Fibroblast of skin of right biceps (primary cell): ENCODE data around the gene KCNJ16.

Experiments used
- DNase-seq: peaks from one replicate; pipeline ENCODE4 v3.0.0-alpha.2; 2013

KCNJ16 gene

DNA sequence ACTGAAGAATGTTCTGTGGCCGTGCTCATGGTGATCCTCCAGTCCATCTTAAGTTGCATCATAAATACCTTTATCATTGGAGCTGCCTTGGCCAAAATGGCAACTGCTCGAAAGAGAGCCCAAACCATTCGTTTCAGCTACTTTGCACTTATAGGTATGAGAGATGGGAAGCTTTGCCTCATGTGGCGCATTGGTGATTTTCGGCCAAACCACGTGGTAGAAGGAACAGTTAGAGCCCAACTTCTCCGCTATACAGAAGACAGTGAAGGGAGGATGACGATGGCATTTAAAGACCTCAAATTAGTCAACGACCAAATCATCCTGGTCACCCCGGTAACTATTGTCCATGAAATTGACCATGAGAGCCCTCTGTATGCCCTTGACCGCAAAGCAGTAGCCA lies 57.5 kb downstream of the KCNJ16 start:
- DNase-seq, result no peak

GRCh38 chr17:70134042-70134441 lies 59.0 kb downstream of the KCNJ16 start:
- DNase-seq, result no peak

- DNase-seq, result no peak
Measured at GRCh38 chr17:70134777-70135176, 59.8 kb downstream of the KCNJ16 start.

- DNase-seq, result no peak
Measured at GRCh38 chr17:70136131-70136530, 61.1 kb downstream of the KCNJ16 start.

DNA sequence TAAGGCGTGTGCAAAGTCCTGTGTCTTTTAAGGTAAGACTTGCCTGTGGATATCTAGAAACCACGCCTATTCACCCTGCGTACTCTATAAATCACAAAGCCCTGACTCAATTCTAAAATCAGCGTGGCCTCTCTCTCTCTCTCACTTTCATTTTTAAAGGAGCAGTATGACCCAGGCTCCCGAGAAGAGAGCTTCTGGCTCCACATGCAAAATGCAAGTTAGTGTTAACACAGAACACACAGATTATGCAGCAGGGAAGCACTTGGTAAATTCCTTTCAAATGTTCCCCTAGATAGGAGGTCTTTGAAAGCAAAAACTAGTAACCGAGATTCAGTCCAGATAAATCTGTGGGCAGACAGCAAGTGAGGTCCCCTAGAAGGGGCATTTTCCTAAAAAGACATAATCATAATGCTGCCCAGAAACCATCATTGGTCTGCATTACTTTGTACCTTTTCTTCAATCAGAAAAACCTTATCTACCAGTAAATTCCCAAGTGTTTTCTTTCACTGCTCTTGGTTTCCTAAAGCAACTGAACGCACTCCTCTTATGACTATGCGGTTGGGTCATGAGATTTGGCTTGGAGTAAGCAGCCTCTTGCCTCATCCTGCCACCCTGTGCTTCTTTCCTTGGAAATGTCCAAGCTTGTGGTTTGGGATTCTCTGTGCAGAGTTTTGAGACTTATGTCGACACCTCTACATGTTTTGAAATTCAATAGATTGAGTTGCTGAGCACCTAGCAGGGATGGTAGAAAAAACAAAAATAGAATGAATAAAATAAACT lies 62.6 kb downstream of the KCNJ16 start:
- peak; percentile 79 for DNase-seq

- peak; percentile 71 for DNase-seq
Measured at GRCh38 chr17:70138291-70138865, 63.4 kb downstream of the KCNJ16 start.

DNA sequence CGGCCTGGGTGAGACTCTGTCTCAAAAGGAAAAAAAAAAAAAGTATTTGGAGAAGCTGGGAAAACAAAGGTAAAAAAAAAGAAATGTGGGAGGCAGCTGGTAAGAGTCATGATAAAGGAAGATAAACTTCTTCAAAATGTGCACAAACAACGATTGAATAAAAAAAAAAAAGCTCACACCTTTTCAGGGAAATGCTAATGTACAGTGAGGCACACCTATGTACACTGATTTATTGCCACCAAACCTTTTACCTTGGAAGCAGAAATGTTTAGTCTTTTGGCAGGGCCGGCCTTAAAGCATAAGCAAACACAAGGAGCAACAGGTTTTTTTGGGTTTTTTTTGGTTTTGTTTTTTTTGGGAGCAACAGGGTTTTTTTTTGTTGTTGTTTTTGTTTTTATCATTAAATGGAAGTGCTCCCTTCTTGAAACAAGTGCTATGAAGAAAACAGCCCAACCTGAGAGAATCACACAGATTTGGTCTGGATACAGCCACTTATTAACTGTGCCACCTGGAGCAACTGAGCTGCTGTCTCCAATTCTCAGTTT lies 64.5 kb downstream of the KCNJ16 start:
- DNase-seq, result no peak

GRCh38 chr17:70144260-70144846 lies 69.3 kb downstream of the KCNJ16 start:
- DNase-seq, result peak; percentile 28

- DNase-seq, result no peak
Measured at GRCh38 chr17:70153210-70153609, 78.2 kb downstream of the KCNJ16 start.

GRCh38 chr17:70157151-70157550 lies 82.1 kb downstream of the KCNJ16 start:
- DNase-seq, result no peak

GRCh38 chr17:70158180-70158579 lies 83.2 kb downstream of the KCNJ16 start:
- no peak for DNase-seq

DNA sequence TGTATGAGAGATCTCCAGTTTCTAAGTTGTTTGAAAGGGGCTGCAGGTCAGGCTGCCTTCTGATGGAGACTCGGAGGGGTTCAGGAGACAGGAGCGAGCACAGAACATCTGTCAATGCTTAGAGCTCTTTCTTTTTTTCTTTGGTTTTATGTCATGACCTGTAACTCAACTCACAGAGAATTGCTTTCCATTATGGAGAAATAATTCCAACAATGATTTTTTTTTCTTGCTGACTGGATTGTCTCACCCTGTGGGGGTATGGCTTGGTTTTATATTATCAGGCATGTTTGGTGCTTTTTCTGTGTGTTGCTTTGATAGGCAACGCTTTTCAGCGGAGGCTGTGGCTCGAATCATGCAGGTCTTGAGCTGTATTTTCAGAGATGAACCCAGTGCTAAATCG lies 83.6 kb downstream of the KCNJ16 start:
- DNase-seq, result no peak

- DNase-seq, result no peak
Measured at GRCh38 chr17:70159980-70160379, 85.0 kb downstream of the KCNJ16 start.

GRCh38 chr17:70161519-70161918 lies 86.5 kb downstream of the KCNJ16 start:
- DNase-seq, result no peak

DNA sequence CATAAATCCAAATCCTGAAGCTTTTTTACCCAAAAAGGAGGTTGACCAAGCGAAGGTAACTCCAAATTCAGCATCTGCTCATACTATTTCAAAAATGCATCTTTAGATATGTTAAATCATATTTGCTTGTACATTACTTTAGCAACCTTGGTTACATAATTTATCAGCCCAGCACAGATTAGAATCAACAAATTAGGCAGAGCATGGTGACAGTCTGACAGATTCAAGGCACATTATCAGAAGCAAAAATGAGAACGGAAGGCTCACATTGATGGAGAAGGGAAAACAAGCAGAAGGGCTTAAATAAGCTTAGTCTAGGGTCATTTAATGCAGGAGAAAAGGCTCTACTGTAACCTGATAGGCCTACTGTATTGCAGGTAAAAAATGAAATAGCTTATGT lies 90.4 kb downstream of the KCNJ16 start:
- DNase-seq, result no peak

DNA sequence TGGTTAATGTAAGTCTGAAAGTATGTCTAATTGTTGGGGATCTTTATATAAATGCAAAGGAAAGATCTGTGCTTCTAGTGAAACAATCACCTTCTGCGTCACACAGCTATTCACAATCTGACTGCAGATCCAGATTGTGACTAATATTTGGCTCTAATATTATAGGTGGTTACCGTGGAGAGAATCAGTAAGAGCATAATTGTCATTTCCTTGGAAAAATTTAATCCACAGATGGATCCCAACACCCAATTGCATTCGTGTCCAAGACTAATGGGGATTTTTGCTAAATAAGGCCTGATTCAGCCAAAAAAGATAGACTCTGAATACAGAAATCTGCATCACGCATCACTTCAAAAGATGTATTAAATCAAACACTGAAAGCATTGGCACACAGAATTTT lies 91.6 kb downstream of the KCNJ16 start:
- no peak for DNase-seq

DNA sequence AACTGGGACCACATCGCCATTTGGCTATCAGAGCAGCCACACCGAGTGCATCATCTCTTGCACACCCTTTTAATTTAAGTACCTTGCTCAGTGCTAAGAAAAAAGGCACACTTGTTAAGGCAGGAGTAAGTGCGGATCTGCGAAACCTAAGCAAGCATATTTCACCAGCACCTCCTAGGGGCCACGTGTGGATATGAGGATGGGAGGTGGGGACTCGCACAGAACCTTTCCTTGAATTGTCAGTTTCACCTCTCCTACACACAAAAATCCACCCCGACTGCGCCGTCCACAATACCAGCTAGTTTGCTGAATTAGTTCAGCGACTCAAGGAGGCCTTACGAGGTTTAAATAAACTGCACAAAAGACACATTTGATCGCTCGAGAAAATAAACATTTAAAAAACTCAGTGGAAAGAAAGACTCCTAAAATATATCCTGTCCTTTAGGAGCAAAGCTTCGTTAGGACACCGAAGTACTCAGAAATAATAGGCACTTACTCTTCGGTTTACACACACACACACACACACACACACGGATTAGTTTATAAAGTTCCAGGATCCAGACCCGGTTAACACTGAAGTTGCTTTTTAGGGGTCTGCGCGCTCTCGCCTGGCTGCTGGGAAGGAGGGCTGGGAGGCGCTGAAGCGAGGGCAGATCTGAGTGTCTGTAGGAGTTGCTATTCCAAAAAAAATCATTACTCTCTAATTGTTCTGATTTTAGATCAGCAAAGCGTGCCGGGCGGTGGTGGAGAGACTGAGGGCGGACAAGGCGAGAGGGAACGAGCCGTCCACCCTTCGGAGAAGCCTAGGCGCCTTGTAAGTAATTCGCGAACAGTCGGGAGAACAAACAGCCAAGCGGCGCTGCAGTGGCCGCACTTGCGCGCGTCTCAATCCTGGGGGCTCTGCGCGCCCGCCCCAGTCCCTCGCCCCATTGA lies 93.3 kb downstream of the KCNJ16 start:
- peak; percentile 49 for DNase-seq

GRCh38 chr17:70168977-70169708 lies 94.1 kb downstream of the KCNJ16 start, which contains the start of gene KCNJ2:
KCNJ2 (plus strand) TSS chr17:70169532; CDS start chr17:70175040, 5,508 bp downstream.
- DNase-seq, result peak; percentile 67

DNA sequence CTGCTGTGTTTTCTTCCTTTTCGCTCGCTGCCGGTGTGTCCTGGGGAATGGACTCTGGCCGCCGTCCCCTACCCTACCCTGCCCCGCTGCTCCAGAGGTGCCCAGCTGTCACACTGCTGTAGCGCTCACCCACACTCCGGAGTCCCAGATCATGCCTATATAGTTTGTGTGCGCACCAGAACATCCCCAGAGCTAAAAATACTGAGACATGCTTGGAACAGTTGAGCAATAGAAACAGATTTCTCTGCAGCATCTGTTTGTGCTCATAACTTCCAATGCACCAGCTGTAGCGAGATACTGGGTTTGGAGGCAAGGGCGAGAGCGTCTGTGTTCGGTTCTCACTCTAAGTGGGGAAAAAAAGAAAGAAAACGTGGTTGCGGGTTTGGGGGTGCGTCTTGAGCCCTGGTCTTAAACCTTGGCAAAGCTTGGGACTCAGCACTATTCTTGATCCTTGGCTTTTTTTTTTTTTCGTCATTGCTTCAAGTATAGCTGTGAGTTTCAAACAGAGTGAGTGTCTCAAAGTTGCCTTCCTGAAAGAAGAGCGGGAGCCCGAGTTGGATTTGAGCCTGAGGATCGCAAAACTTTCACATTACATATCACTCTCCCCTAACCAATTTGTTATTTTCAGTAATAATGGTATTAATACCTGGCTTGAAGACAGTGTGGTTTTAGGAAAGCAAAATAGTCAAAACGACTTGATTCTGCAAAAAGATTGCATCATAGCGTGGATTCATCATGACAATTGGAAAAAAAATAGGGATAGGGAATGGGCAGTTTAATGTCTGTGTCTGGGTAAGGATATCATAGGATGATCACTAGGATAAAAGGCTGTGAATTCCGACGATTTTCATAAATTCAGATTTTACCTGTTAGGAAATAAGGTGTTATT lies 94.9 kb downstream of the KCNJ16 start:
- no peak for DNase-seq

- DNase-seq, result no peak
Measured at GRCh38 chr17:70171159-70171558, 96.1 kb downstream of the KCNJ16 start.

GRCh38 chr17:70172449-70172848 lies 97.4 kb downstream of the KCNJ16 start:
- DNase-seq, result no peak
